Measurements from ENCODE around the gene ZNF277.
"Not testable (repeated sequence)": the region's sequence is repeated elsewhere in the genome, so short reads cannot be mapped to it uniquely, and the experiment has no call there.

The ZNF277 gene

GRCh38 chr7:112306903-112307302, 100.4 kb downstream of the ZNF277 start:
- H3K27ac ChIP-seq = no peak overlapping the region
- TF ChIP-seq ZFX (IDR thresholded peaks at IDR 0.05; ENCODE audit: borderline replicate concordance) (no peak), CTCF (IDR thresholded peaks at IDR 0.05) (no peak)

- no peak overlapping the region for H3K27ac ChIP-seq
- TF ChIP-seq ZFX (IDR thresholded peaks at IDR 0.05; ENCODE audit: borderline replicate concordance) = no peak
Measured at GRCh38 chr7:112307506-112307905, 101.0 kb downstream of the ZNF277 start.

GRCh38 chr7:112308974-112309373, 102.5 kb downstream of the ZNF277 start:
- no peak overlapping the region for H3K27ac ChIP-seq
- TF ChIP-seq CTCF (IDR thresholded peaks at IDR 0.05) = no peak

- not testable (repeated sequence) for H3K27ac ChIP-seq
Measured at GRCh38 chr7:112316803-112317202, 110.3 kb downstream of the ZNF277 start.

GRCh38 chr7:112322070-112322469, 115.6 kb downstream of the ZNF277 start:
- no peak overlapping the region for H3K27ac ChIP-seq
- TF ChIP-seq ZFX (IDR thresholded peaks at IDR 0.05; ENCODE audit: borderline replicate concordance) = no peak
- TF ChIP-seq CTCF (IDR thresholded peaks at IDR 0.05) = no peak

- no peak overlapping the region for H3K27ac ChIP-seq
- TF ChIP-seq ZFX (IDR thresholded peaks at IDR 0.05; ENCODE audit: borderline replicate concordance) (no peak), CTCF (IDR thresholded peaks at IDR 0.05) (no peak)
Measured at GRCh38 chr7:112327566-112327965, 121.1 kb downstream of the ZNF277 start.

- no peak overlapping the region for H3K27ac ChIP-seq
- no peak for TF ChIP-seq ZFX (IDR thresholded peaks at IDR 0.05; ENCODE audit: borderline replicate concordance)
- no peak for TF ChIP-seq CTCF (IDR thresholded peaks at IDR 0.05)
Measured at GRCh38 chr7:112331492-112331891, 125.0 kb downstream of the ZNF277 start.

GRCh38 chr7:112334366-112334765, 127.9 kb downstream of the ZNF277 start:
- TF ChIP-seq CTCF (IDR thresholded peaks at IDR 0.05) = no peak
- TF ChIP-seq ZFX (IDR thresholded peaks at IDR 0.05; ENCODE audit: borderline replicate concordance) = no peak
- H3K27ac ChIP-seq = no peak overlapping the region
